GM19438 (cell line): ENCODE measurements around the gene FAM161A.
"Not testable (repeated sequence)": the region's sequence is repeated elsewhere in the genome, so short reads cannot be mapped to it uniquely, and the experiment has no call there.

Experiments used
- ATAC-seq: cut with Tn5 transposase; IDR thresholded peaks from one replicate; pipeline ENCODE4 v1.9.1; 2021; ENCODE audit warnings: low read depth; ENCODE audit not compliant: unreplicated experiment

Gene FAM161A, protein sequence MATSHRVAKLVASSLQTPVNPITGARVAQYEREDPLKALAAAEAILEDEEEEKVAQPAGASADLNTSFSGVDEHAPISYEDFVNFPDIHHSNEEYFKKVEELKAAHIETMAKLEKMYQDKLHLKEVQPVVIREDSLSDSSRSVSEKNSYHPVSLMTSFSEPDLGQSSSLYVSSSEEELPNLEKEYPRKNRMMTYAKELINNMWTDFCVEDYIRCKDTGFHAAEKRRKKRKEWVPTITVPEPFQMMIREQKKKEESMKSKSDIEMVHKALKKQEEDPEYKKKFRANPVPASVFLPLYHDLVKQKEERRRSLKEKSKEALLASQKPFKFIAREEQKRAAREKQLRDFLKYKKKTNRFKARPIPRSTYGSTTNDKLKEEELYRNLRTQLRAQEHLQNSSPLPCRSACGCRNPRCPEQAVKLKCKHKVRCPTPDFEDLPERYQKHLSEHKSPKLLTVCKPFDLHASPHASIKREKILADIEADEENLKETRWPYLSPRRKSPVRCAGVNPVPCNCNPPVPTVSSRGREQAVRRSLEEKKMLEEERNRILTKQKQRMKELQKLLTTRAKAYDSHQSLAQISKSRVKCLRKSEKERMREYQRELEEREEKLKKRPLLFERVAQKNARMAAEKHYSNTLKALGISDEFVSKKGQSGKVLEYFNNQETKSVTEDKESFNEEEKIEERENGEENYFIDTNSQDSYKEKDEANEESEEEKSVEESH

DNA sequence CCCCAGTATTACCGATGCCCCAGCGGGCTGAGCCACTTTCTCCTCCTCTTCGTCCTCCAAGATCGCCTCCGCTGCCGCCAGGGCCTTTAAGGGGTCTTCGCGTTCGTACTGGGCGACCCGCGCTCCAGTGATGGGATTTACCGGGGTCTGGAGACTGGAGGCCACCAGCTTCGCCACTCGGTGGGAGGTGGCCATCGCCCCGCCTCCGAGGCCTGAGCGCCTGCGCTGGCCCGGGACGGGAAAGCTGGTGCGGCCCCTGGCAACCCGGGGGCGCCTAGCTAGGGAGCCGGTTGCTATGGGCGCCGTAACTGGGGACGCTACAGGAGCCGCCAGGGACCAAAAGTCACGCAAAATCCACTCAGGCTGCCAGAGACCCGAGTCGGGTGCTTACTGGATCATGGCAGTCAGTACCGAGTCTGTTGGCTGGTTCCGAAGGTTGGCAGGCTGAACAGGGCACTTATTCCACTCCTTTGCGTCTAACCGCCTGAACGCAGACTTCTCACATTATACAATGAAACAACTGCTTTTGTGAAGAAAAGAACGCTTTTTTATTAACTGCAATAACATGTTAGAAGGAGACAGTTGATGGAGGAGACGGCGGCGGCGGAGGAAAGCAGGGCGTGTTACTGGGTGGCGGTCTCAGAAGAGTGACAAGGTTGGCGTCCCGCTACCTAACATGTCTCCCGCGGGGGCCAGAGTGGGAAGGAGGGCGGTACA is at the start of gene FAM161A:
TSS of gene FAM161A (minus strand) at position 214 of the 717 bp plus-strand sequence. CDS start at position 195, 19 bp downstream.
- ATAC-seq: peak; percentile 85

DNA sequence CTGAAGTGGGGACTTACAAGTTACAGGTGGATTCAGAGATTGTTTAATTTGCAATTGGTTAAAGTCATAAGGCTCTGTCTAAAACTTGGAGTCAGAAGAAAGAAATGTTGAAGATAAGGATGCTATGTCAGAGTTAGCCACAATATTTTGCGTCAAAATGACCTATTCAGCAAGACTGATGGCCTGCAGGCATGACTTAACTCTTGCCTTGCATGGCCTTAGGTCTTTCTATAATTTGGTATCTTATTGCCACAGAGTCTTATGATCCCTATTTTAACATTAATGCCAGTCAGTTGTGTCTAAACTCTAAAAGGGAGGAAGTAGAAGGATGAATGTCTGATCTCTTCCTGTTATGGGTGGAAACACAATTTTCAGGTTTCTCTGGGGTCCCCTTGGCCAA is 46.4 kb upstream of the FAM161A start:
- ATAC-seq: no peak

- ATAC-seq: no peak
Measured at GRCh38 chr2:61898810-61899209, 45.0 kb upstream of the FAM161A start.

- ATAC-seq: peak; percentile 76
Measured at GRCh38 chr2:61888267-61889055, 34.6 kb upstream of the FAM161A start, which contains the start of gene CCT4. Gene CCT4, minus strand, starts transcription at chr2:61888656. Its CDS starts 149 bp downstream, at chr2:61888507.

GRCh38 chr2:61887717-61888266 is 33.9 kb upstream of the FAM161A start:
- no peak for ATAC-seq

DNA sequence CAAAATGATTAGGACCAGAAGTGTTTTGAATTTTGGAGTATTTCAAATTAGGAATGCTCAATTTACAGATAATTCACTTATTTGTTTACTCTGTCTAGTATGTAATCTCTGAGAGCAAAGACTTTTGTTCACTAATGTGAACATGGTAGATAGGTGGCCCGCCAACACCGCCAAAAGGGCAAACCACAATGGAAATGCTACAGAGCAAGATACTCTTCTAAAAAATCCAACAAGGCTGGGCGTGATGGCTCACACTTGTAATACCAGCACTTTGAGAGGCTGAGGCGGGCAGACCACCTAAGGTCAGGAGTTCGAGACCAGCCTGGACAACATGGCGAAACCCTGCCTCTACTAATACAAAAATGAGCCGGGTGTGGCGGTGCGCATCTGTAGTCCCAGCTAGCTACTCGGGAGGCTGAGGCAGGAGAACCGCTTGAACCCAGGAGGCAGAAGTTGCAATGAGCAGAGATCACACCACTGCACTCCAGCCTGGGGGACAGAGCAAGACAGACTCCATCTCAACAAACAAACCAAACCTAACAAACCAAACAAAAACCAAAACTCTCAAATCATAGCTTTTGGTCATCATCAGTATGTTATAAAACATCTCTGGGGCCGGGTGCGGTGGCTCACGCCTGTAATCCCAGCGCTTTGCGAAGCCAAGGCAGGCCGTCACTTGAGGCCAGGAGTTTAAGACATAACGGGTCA is 32.2 kb upstream of the FAM161A start:
- ATAC-seq: no peak

DNA sequence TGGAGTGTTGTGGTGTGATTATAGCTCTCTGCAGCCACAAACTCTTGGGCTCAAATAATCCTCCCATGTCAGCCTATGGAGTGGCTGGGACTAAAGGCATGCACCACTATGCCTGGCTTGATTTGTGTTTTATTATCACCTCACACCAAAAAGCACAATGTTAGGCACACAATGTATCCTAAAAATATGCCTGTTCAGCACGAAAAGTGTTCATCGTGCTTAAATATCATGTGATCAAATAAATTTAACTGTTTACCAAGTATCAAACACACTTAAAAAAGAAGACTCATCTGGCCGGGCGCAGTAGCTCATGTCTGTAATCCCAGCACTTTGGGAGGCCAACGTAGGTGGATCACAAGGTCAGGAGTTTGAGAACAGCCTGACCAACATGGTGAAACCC is 29.0 kb upstream of the FAM161A start:
- no peak for ATAC-seq

DNA sequence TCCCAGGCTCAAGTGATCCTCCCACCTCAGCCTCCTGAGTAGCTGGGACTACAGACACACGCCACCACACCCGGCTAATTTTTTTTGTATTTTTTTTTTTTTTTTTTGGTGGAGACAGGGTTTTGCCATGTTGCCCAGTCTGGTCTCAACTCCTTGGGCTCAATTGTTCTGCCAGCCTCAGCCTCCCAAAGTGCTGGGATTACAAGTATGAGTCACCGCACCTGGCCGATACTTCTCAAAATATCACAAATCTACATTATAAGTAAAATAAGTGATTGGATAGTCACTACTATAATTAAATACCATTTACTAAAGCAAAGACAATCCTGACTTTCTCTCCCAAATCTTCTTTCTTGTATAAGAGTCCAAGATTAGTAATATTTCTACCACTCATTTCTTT is 25.5 kb upstream of the FAM161A start:
- not testable (repeated sequence) for ATAC-seq

- ATAC-seq: no peak
Measured at GRCh38 chr2:61878761-61879160, 24.9 kb upstream of the FAM161A start.

DNA sequence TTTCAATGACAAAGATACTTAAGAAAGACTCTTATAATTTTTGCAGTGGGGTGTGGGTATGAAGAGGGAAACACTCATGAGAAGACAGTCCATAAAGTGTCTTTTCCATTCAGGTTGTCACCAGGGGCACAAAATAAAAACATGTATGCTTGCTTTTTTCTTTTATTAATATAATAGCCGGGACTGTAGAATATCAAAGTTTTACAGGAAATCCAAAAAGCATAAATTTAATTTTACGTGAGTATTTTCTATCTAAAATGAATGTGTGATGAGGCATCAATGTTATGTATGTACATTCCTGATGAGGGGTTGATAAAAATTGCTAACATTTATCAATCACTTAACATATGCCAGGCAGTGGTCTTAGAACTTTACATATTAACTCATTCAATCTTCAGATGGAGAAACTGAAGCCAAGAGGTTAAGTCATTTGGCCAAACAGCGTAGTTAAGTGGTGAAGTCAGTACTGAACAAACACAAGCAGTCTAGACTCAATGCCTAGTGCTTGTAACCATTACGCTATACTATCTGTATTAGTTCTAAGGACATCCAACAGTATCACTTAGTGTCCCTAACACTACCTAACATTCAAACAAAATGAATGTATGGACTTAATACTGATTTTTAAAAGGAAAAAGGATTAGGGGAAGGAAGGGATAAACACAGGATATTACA is 23.8 kb upstream of the FAM161A start:
- ATAC-seq: no peak

- no peak for ATAC-seq
Measured at GRCh38 chr2:61876400-61876799, 22.5 kb upstream of the FAM161A start.

DNA sequence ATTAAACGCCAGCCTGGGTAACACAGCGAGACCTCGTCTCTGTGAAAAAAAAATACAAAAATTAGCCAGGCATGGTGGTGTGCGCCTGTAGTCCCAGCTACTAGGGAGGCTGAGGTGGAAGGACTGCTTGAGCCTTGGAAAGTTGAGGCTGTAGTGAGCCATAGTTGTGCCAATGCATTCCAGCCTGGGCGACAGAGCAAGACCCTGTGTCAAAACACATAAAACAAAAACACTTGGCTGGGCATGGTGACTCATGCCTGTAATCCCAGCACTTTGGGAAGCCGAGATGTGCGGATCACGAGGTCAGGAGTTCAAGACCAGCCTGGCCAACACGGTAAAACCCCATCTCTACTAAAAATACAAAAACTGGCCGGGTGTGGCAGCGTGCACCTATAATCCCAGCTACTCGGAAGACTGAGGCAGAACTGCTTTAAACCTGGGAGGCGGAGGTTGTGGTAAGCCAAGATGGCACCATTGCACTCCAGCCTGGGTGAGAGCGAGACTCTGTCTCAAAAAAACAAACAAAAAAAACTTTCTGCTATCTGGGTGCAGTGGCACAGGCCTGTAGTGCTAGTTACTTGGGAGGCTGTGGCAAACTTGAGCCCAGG is 12.7 kb upstream of the FAM161A start:
- not testable (repeated sequence) for ATAC-seq

DNA sequence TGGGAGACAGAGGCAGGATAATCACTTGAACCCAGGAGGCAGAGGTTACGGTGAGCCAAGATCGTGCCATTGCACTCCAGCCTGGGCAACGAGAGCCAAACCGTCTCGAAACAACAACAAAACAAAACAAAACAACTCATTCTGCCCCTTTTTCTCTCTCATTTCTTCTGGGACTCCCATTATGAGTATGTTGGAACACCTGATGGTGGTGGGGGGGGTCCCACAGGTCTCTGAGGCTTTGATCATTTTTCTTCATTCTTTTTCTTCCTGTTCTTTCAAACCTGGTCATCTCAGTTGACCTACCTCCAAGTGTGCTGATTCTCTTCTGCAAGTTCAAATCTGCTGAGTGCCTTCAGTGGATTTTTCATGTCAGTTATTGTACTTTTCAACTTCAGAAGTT is 8.2 kb upstream of the FAM161A start:
- no peak for ATAC-seq

GRCh38 chr2:61857224-61857623 is 3.4 kb upstream of the FAM161A start:
- ATAC-seq: no peak

- no peak for ATAC-seq
Measured at GRCh38 chr2:61855318-61855613, 1.4 kb upstream of the FAM161A start.

GRCh38 chr2:61854564-61855317 is 881 bp upstream of the FAM161A start:
- ATAC-seq: peak; percentile 88

- ATAC-seq: peak; percentile 61
Measured at GRCh38 chr2:61853086-61853846, 594 bp downstream of the FAM161A start.
